B cell (primary cell): ENCODE data around the gene PANK4. TPM values are rescaled to one million over a fixed set of nuclear protein-coding genes. Genes with fewer than 3 reads are reported as not detected.

Experiments
- ATAC-seq: fragments of 200-7000 bp; cut with Tn5 transposase; one replicate; pipeline ENCODE4 v1.10.0; 2021; ENCODE audit warnings: low read depth, mild to moderate bottlenecking, moderate number of reproducible peaks, moderate library complexity
- CTCF ChIA-PET: fragments of 350-600 bp; sonication (Branson Sonifier 250); formaldehyde crosslinking; loops from one replicate; lab custom pipeline; 2021; ENCODE audit warnings: antibody characterized with exemption, inconsistent platforms; lab: Charles Lee
- POLR2A ChIA-PET: fragments of 350-600 bp; sonication (Branson Sonifier 250); formaldehyde crosslinking; loops from one replicate; lab custom pipeline; 2021; ENCODE audit warnings: antibody characterized with exemption; lab: Charles Lee
- DNase-seq: peaks from one replicate; pipeline ENCODE4 v3.0.0; 2013
- H2AFZ ChIP-seq: 2 replicates; pipeline ENCODE4 v1.6.1; 2012; ENCODE audit warnings: mild to moderate bottlenecking, low read depth, low read length; ENCODE audit not compliant: insufficient read depth, poor library complexity, severe bottlenecking
- H3K27ac ChIP-seq, 2 donors: 1 replicate in 1 of 2; 2 replicates in 1 of 2; pipeline ENCODE4 v1.5.1; 2012 to 2013; ENCODE audit warnings: low read length in 2 of 2, mild to moderate bottlenecking in 2 of 2, moderate library complexity in 1 of 2
- H3K27me3 ChIP-seq, 4 experiments: fragments of 200-600 bp in 1 of 4; sonication (generic) in 1 of 4; replicated peaks in 1 of 4; 1 replicate in 2 of 4; 2 replicates in 2 of 4; pipeline versions ENCODE4 v1.6.1 to v1.7.0; 2013 to 2016; ENCODE audit warnings: low read length in 3 of 4, mild to moderate bottlenecking in 2 of 4, mixed read lengths in 1 of 4, moderate library complexity in 1 of 4; ENCODE audit not compliant: insufficient read depth in 4 of 4, control insufficient read depth in 3 of 4; ENCODE audit errors: control extremely low read depth in 1 of 4
- H3K36me3 ChIP-seq, 2 experiments: replicated peaks in 1 of 2; 1 replicate in 1 of 2; 2 replicates in 1 of 2; pipeline versions ENCODE4 v1.6.1 to v1.7.1; 2013; ENCODE audit warnings: low read length in 1 of 2; ENCODE audit not compliant: insufficient read depth in 2 of 2, control insufficient read depth in 1 of 2; ENCODE audit errors: control extremely low read depth in 1 of 2, extremely low read depth in 1 of 2
- H3K4me1 ChIP-seq, 2 donors: fragments of 200-600 bp in 1 of 2; sonication (generic) in 1 of 2; 1 replicate in 1 of 2; 2 replicates in 1 of 2; pipeline versions ENCODE4 v1.5.1 to v1.6.1; 2013 to 2017; ENCODE audit warnings: low read length in 2 of 2; ENCODE audit not compliant: control insufficient read depth in 2 of 2, insufficient read depth in 2 of 2
- H3K4me2 ChIP-seq: replicated peaks from 2 replicates; pipeline ENCODE3; 2012; ENCODE audit warnings: mild to moderate bottlenecking, low read depth, low read length; ENCODE audit not compliant: poor library complexity, severe bottlenecking
- H3K4me3 ChIP-seq, 5 experiments: fragments of 200-600 bp in 1 of 5; sonication (generic) in 1 of 5; 1 replicate in 3 of 5; 2 replicates in 2 of 5; pipeline versions ENCODE4 v1.5.1 to v1.7.0; 2011 to 2016; ENCODE audit warnings: low read length in 4 of 5, mild to moderate bottlenecking in 4 of 5, low read depth in 2 of 5, control low read depth in 1 of 5, moderate library complexity in 1 of 5; ENCODE audit not compliant: insufficient read depth in 1 of 5; ENCODE audit errors: control extremely low read depth in 1 of 5, extremely low read depth in 1 of 5
- H3K79me2 ChIP-seq: fragments of 200-600 bp; sonication (generic); one replicate; pipeline ENCODE4 v1.6.0; 2016; ENCODE audit warnings: low read length; ENCODE audit not compliant: control insufficient read depth, insufficient read depth
- H3K9ac ChIP-seq: fragments of 200-600 bp; sonication (generic); 2 replicates; pipeline ENCODE4 v1.6.1; 2017; ENCODE audit warnings: mild to moderate bottlenecking, low read length, moderate library complexity
- H3K9me3 ChIP-seq, 3 donors: one replicate each; pipeline versions ENCODE4 v1.6.1 to v1.7.1; 2013; ENCODE audit warnings: low read length in 2 of 3; ENCODE audit not compliant: control insufficient read depth in 2 of 3, insufficient read depth in 1 of 3; ENCODE audit errors: control extremely low read depth in 1 of 3
- H4K20me1 ChIP-seq: 2 replicates; pipeline ENCODE4 v1.6.0; 2012; ENCODE audit warnings: mild to moderate bottlenecking, low read length; ENCODE audit not compliant: insufficient read depth, control insufficient read depth, poor library complexity, severe bottlenecking
- H3K27ac Mint-ChIP-seq: one replicate; pipeline ENCODE4 v1.8.0; 2021; ENCODE audit warnings: mixed read lengths
- H3K27me3 Mint-ChIP-seq: one replicate; pipeline ENCODE4 v1.8.0; 2021; ENCODE audit warnings: mixed read lengths
- H3K4me1 Mint-ChIP-seq: one replicate; pipeline ENCODE4 v1.8.0; 2021; ENCODE audit warnings: mixed read lengths
- H3K4me3 Mint-ChIP-seq: one replicate; pipeline ENCODE4 v1.8.0; 2021; ENCODE audit warnings: mixed read lengths
- H3K9me3 Mint-ChIP-seq: one replicate; pipeline ENCODE4 v1.8.0; 2022; ENCODE audit warnings: mixed read lengths; ENCODE audit not compliant: insufficient read depth
- CTCF ChIP-seq: fragments of 200-600 bp; IDR thresholded peaks from one replicate; pipeline ENCODE4 v1.8.0; 2022; ENCODE audit warnings: antibody characterized with exemption, mild to moderate bottlenecking
- EZH2 ChIP-seq: IDR thresholded peaks from 2 replicates; pipeline ENCODE4 v1.6.1; 2012; ENCODE audit warnings: borderline replicate concordance, low read depth, mild to moderate bottlenecking, moderate library complexity, low read length; ENCODE audit not compliant: insufficient read depth, poor library complexity, severe bottlenecking
- WGBS: methylation state at CpG from one replicate; pipeline ENCODE4 v1.1.5; 2013; ENCODE audit warnings: missing lambda C conversion rate; ENCODE audit not compliant: insufficient coverage; 5-methylcytosine and 5-hydroxymethylcytosine counted together
- intact Hi-C: fragments of 100-400 bp; cut with micrococcal nuclease; formaldehyde crosslinking; loops from one replicate; pipeline ENCODE4 v1.10.0; 2022
- polyA plus RNA-seq: library from polyadenylated mRNA; depleted of rRNA; stranded (reverse); fragments of >200 nt; gene quantifications from 2 replicates; pipeline ENCODE4 v1.2.3, GENCODE V29; 2012
- total RNA-seq, 2 donors: library from RNA; stranded (reverse); fragments of 120-200 nt in 1 of 2; gene quantifications; 1 replicate in 1 of 2; 2 replicates in 1 of 2; pipeline versions ENCODE4 v1.2.3 to v1.2.4, GENCODE V29; 2013 to 2022

PANK4 gene
- total and polyA plus RNA-seq, 2 donors (not counting 1 experiment from before 2014, with no cell fraction given), result 38.0 to 80.5 TPM

- TF ChIP-seq EZH2 (no peak), CTCF (no peak)
- DNase-seq (no peak), ATAC-seq (no peak)
- Histone ChIP-seq H3K79me2 (no peaks in the 10 kb centered on the region), H4K20me1 (peaks cover 51% of the 10 kb centered on the region), H3K9me3 (no peaks in the 10 kb centered on the region), H3K4me3 (no peak overlapping the region), H3K36me3 (peaks cover 0 to 51% of the 10 kb centered on the region in 2 experiments), H3K27ac (no peak overlapping the region), H3K27me3 (no peaks in the 10 kb centered on the region), H3K9ac (no peak overlapping the region), H2AFZ (no peak overlapping the region), H3K4me1 (no peaks in the 10 kb centered on the region), H3K4me2 (no peak overlapping the region)
- intact Hi-C loops, result no loop called here
- Mint-ChIP-seq H3K9me3 (no peaks in the 10 kb centered on the region), H3K4me3 (no peak overlapping the region), H3K27ac (no peak overlapping the region), H3K27me3 (no peaks in the 10 kb centered on the region), H3K4me1 (no peaks in the 10 kb centered on the region)
- 97% methylated on average over 29 of the region's 29 CpGs for WGBS
- CTCF ChIA-PET, result no interaction called here
- POLR2A ChIA-PET, result interaction anchor here (1.1 kb wide), 1 partner anchor 18 kb away, joined by 3 read pairs; the partner anchor contains the start of gene PANK4
These were observed 17.6 kb downstream of the PANK4 start for GRCh38 chr1:2508751-2509150.

- intact Hi-C loops, result no loop called here
- no peaks in the 10 kb centered on the region for H3K4me1 Mint-ChIP-seq
- ChIA-PET CTCF (interaction anchor here (0.6 kb wide), 1 partner anchor 207 kb away, joined by 3 read pairs; no protein-coding TSS in a partner anchor), POLR2A (interaction anchor here (1.1 kb wide), 1 partner anchor 18 kb away, joined by 3 read pairs; the partner anchor contains the start of gene PANK4)
- Histone ChIP-seq H3K4me3 (no peak overlapping the region), H3K4me2 (no peak overlapping the region), H3K9me3 (no peaks in the 10 kb centered on the region), H3K27me3 (no peaks in the 10 kb centered on the region), H2AFZ (no peak overlapping the region), H3K79me2 (no peaks in the 10 kb centered on the region), H4K20me1 (peaks cover 51% of the 10 kb centered on the region), H3K27ac (no peak overlapping the region), H3K9ac (no peak overlapping the region), H3K36me3 (peaks cover 0 to 45% of the 10 kb centered on the region in 2 experiments), H3K4me1 (no peaks in the 10 kb centered on the region)
- no peak overlapping the region for H3K4me3 Mint-ChIP-seq
- no peaks in the 10 kb centered on the region for H3K9me3 Mint-ChIP-seq
- no peak overlapping the region for H3K27ac Mint-ChIP-seq
- ATAC-seq, result no peak
- 88% methylated on average over 15 of the region's 24 CpGs for WGBS
- no peaks in the 10 kb centered on the region for H3K27me3 Mint-ChIP-seq
- no peak for TF ChIP-seq EZH2
- TF ChIP-seq CTCF, result no peak
- no peak for DNase-seq
These were observed 18.2 kb downstream of the PANK4 start for GRCh38 chr1:2508180-2508579.
